ENCODE results near the gene SULT2B1.
"Not testable (repeated sequence)": the region's sequence is repeated elsewhere in the genome, so short reads cannot be mapped to it uniquely, and the experiment has no call there.

SULT2B1 gene

DNA sequence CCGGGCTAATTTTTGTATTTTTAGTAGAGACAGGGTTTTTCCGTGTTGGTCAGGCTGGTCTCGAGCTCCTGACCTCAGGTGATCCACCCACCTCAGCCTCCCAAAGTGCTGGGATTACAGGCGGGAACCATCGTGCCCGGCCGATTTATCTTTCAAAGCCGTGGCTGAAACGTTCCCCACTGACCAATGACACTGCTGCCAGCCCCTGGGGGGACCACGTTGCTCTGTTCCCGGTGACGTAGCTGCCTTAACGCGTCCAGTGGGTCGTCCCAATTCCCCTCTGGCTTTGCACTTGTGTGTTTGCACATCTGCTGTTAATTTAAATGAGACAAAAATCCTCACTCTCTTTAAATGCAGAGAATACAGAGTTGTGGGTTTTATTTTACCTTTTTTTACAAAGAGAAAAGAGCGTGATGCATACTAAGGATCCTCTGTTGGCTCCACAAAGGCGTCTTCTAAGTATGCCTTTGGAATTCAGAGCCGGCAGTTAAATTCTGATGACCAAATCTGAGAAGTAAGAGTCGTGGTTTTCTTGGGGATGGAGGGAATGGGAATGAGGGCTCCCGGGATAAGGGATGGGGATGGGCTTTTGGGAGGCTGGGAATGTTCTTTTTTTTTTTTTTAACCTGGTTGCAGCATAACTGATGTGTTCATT lies 21.8 kb upstream of the SULT2B1 start:
- no peak for DNase-seq

DNA sequence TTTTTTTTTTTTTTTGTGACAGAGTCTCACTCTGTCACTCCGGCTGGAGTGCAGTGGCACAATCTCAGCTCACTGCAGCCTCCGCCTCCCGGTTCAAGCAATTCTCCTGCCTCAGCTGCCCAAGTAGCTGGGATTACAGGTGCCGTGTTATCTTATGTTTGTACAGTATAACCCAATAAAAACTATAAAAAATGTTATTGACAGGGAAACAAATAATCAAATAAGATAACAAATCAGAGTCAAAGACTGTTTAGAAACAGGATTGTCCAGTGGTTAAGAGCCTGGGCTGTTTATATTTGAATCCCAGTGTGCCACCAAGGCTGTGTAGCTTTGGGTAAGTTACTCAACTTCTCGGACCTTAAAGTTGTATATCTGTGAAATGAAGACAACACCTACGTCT lies 21.2 kb upstream of the SULT2B1 start:
- DNase-seq, result no peak

DNA sequence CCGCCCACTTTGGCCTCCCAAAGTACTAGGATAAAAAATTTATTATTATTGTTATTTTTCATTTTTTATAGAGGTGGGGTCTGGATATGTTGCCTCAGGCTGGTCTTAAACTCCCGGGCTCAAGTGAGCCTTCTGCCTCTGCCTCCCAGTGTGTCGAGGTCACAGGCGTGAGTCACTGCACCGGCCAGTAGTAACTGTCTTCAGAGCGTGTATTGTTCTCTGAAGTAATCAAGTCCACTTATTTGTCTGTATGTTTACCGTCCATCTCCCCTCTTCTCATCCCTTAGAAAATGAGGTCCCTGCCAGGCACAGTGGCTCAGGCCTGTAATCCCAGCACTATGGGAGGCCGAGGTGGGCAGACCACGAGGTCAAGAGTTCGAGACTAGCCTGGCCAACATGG lies 18.2 kb upstream of the SULT2B1 start:
- DNase-seq, result no peak

DNA sequence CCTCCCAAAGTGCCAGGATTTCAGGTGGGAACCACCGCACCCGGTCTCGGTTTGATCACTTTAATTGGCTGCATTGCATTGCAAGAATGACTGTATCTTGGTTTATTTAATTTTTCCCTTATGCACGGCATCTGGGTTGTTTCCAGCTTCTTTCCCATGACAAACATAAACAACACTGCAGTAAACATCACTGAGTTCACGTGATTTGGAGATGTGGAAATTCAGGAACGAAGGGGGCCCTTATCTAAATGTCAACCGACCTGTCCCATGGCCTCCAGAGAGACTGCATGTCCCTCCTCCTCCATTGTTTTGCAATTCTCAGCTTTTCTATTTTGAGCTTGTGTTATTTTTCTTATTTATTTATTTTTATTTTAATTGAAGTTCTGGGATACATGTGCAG lies 14.4 kb upstream of the SULT2B1 start:
- no peak for DNase-seq

DNA sequence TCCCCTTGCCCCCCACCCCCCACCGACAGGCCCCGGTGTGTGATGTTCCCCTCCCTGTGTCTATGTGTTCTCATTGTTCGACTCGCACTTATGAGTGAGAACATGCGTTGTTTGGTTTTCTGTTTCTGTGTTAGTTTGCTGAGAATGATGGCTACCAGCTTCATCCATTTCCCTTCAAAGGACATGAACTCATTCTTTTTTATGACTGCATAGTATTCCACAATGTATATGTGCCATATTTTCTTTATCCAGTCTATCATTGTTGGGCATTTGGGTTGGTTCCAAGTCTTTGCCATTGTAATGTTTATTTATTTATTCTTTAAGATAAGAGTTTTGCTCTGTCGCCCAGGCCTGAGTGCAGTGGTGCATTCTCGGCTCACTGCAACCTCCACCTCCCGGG lies 13.9 kb upstream of the SULT2B1 start:
- DNase-seq, result not testable (repeated sequence)

DNA sequence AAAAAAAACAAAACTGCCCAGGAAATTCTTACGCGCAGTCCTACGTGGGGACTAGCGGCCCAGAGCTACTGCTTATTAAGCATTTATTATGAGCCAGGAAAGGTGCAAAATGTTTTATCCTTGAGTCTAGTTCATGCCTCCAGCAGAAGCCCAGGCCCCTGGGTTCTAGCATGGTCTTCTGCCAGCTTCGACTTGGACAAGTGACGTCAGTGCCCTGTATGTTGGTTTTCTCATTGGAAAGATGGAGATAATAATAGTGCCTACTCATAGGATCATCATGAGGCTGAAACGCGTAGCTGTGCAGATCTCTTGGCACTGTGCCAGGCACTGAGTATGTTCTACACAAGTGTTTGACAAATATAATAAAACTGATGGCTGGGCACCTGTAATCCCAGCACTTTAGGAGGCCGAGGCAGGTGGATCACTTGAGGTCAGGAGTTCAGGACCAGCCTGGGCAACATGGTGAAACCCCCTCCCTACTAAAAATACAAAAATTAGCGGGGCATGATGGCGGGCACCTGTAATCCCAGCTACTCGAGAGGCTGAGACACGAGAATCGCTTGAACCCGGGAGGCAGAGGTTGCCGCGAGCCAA lies 12.4 kb upstream of the SULT2B1 start:
- no peak for DNase-seq

DNA sequence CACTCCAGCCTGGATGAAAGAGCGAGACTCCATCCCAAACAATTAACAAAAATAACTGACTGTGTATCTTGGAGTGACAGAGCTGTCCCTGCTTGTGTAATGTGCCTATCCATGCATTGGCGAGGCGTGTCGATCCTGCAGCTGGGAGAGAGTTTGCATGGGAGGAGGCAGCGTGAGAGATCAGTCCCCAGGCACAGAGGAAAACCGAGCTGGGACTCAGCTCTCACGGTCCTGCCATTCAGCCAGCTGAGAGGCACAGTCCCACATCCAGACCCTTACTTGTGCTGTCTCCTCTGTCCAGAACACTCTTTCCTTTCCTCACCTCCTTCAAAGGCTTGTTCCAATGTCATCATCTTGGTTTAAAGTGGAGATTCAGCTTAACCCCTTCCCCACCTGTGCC lies 11.9 kb upstream of the SULT2B1 start:
- no peak for DNase-seq

DNA sequence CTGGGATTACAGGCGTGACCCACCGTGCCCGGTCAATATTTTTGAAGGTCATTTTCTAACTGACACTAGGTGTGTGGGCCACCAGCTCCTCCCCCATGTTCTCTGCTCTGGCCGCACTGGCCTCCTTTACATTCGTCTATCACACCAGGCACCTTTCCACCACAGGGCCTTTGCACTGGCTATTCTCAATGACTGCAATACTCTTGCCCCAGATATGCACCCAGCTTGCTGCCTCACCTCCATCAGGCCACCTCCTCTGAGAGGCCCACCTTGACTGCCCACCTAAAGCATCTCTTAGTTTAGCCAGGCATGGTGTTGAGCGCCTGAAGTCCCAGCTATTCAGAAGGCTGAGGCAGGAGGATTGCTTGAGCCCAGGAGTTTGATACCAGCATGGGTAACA lies 10.2 kb upstream of the SULT2B1 start:
- no peak for DNase-seq

DNA sequence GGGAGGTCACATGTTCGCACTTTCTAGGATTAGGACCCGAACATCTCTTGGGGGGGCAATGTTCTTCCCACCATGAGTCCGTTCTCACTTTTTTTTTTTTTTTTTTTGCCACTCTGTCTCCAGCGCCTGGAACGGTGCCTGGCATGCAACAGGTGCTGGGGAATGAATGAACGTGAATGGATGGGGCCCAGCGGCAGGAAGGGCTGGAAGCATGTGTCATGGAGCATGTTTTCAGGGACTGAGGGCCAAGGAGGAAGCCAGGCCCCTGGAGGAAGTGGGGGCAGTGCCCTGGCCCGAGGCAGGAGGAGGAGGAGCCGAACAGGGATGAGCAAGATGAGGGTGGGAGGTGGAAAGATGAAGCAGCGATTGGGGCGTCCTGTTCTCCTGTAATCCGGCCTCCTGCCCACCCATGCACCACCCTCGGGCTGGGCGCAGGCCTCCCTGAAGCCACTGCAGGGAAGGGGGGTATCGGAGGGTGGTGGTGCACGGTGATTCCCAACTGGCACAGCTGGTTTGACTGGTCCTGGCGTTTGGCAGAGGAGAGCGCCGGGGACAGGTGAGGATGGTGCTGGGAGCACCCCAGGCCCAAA lies 8.8 kb upstream of the SULT2B1 start:
- no peak for DNase-seq

DNA sequence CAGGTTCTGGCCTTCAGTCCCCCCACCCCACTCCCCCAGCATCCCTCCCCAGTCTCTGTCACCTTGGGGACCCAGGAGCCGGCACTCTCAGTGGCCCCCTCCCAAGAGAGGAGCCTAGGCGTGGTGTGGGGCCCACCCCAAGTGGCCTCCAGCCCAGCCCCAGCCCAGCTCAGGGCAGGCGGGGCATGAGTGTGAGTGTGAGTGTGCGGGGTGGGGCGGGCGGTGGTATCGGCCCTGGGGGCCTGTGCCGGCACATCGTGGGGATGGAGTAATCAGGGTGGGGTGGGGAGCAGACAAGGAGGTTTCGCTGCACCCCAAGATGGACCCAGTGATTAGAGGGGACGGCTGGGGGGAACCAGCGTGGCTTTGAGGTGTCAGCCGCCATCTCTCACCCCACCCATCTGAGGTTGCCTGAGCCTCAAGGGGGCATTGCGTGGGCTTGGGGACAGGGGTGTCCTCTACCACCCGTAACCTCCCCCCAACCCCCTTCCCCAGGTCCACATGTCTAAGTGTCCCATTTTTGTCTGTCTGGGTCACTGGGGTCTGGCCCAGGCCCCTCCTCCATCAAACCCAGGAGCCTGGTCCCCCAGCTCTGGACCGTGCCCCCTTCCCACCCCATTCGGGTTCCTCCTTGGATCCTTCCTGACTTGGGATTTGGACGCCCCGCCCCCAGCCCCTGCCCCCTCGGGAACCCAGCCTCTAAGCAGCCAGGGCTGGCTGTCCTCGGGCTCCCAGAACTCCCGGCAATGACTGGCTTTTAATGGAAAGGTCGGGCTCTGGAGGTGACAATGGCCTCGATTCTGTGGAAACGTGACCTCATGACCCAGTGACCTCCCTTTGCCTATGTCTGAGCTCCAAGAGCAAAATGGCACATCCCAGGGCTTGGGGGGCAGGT lies 6.9 kb upstream of the SULT2B1 start:
- DNase-seq, result no peak

DNA sequence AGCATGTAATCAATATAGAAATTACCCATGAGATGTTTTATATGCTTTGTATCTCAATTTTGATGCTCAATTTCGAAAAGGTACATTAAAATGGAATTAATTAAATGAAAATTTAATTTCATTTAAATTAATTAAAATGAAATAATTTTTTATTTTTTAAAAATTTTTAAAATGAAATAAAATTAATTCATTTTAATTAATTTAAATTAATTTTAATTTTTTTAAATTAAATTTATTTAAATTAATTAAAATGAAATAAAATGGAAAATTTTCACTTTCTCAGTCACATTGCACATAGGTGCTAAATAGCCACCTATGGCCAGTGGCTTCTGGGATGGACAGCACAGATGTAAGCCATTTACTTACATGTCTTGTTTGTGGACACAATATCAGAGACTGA lies 4.2 kb upstream of the SULT2B1 start:
- no peak for DNase-seq

DNA sequence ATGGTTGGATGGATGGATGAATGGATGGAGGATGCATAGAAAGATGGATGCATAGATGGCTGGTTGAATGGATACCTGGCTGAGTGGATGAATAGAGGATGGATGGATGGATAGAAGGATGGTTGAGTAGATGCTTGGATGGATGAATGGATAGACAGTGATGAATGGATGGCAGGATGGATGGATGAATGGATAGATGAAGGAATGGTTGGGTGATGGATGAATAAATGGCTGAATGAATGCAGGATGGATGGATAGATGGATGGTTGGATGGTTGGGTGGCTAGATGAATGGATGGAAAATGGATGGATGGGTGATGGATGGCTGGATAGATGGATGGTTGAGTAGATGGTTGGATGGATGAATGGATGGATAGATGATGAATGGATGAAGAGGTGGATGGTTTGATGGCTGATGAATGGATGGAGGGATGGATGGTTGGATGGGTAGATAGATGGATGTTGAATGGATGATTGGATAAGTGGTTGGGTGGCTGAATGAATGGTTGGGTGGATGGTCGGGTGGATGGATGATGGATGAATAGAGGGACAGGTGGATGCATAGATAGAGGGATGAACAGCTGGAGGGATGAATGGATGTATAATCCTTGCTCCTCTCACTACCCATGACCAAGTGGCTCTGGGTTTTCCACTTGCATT lies 3.6 kb upstream of the SULT2B1 start:
- DNase-seq, result no peak

DNA sequence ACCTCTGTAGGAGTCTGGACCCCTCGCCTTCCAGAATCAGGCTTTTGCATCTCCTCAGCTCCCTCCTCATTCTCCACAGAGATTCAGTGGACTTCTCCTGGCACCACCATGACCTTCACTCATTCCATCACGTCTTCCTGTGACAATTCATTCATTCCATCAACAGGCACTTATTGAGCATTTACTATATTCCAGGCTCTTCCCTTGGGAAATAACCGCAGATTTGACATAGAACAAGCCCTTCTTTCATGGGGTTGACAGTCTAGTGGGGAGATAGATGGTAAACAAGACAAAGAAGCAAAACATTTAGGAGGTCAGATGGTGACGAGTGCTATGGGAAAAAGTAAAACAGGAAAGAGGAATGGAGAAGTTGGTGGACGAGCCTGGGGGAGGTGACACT lies 2.6 kb upstream of the SULT2B1 start:
- DNase-seq, result no peak

DNA sequence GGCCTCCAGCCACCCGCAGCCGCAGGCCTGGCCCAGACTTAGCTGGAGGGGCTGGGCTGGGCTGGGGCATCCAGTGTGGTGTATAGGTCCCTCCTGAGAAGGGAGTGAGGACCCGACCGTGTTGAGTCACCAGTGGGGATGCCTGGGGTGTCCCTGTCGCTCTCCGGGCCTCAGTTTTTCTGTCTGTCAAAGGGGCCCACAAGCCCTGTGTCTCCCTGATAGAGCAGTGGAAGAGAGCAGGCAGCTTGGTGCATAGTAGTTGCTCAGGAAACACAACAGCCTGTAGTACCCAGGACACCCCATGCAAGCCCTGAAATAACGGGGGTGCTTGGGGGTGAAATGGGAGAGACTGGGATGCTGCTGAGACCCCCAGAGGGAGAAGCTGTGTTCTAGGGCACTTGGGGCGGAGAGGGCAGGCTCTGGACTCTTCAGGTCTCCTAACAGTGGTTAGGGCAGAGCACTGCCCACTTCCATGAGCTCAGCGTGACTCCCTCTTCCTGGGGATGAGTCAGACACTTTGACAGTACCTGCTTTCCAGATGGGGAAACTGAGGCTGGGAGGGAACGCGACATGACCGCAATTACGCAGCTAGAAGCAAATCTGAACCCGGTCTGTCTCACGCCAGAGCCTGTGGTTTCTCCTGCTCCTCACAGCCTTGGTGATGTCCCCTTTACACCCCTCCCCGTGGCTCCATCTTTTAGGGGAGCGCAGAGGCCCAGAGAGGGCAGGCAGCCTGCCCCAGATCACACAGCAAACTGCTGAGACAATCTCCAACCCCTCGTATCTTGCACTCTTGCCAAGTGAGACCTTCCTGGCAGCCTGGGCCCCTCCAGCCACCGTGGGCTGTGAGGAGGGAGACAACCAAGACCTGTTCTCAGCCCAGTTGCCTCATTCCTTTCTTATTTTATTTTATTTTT lies 692 bp downstream of the SULT2B1 start:
- no peak for DNase-seq

DNA sequence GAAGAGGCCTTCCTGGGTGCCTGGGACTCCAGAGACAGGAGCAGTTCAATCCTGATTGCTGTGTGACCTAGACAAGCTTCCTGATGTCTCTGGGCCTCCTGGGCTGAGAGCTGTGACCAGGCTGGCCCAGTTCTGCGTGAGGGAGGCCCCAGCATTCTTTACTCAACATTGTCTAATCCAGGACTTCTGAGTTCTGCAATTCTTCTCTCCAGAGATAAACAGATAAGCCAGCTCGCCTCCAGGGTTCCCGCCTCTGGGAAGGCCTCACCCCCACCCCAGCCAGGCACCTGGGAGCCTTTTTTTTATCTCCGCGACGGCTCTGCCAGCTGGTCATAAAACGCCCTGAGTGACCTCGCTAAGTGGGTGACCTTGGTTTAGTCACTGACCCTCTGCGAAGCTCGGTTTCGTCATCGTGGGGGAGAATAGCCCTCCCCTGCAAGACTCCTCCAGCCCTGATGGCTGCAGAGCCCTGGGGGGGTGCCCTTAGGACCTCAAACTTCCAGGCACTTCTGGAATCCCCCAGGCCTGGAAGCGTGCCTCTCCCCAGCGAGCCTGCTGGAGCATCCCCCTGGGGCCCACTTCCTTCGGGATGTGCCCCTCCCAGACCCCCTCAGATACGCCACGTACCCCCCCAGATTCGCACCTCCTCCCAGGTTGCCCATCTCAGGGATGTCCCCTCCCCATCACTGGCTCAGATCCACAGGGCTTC lies 1.9 kb downstream of the SULT2B1 start:
- no peak for DNase-seq

DNA sequence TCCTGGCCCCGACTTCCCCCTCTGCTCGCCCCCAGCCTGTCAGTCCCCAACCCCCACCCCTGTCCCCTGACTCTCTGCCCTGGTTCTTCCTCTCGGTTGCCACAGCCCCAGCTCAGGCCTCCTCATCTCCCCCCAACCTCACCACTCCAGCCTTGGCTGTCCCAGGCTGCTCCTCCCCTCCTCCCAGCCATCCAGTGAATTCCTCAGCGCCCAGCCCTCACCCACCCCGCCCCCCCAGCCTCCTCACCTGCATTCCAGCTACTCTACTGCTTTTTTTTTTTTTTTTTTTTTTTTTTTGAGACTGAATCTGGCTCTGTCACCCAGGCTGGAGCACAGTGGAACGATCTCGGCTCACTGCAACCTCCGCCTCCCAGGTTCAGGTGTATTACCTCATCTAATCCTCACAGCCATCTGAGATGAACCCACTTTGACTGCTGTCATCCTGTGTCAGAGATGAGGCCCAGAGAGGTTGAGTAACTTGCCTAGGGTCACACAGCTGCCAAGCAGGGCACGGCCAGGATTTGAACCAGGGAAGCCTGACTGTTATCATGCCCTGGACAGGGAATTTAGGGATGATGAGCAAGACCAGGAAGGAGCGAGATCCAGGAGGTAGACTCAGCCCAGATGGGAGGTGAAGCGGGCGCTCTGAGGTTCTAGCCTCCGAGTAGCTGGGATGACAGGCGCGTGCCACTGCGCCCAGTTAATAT lies 2.6 kb downstream of the SULT2B1 start:
- DNase-seq, result no peak

DNA sequence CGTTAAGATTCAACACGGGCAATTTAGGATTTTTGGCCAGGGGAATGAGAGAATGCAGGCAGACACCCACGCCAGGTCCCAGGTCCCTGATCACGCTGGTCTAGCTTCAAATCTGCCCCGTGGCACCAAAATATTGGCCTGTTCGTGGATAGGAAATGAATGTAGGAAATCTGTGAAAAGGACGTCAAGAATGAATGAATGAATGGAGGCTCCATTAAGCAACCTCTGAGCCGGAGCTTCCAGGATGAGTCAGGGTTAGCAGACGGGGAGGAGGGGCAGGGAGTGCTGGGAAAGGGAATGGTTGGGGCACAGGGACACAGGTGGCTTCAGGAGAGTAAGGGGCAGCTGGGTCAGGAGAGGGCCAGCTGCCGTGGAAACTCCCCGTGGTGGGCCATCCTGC lies 4.2 kb downstream of the SULT2B1 start:
- no peak for DNase-seq

DNA sequence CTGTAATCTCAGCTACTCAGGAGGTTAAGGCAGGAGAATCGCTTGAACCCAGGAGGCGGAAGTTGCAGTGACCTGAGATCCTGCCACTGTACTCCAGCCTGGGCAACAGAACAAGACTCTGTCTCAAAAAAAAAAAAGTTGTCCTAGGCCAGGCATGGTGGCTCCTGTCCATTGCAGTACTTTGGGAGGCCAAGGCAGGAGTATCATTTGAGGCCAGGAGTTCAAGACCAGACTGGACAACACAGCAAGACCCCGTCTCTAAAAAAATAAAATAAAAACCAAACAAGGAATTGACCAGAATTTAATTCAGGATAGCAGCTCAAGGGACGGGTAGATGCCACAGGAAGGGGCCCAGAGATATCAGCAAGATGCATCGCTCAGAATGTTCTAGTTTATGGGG lies 4.9 kb downstream of the SULT2B1 start:
- no peak for DNase-seq

DNA sequence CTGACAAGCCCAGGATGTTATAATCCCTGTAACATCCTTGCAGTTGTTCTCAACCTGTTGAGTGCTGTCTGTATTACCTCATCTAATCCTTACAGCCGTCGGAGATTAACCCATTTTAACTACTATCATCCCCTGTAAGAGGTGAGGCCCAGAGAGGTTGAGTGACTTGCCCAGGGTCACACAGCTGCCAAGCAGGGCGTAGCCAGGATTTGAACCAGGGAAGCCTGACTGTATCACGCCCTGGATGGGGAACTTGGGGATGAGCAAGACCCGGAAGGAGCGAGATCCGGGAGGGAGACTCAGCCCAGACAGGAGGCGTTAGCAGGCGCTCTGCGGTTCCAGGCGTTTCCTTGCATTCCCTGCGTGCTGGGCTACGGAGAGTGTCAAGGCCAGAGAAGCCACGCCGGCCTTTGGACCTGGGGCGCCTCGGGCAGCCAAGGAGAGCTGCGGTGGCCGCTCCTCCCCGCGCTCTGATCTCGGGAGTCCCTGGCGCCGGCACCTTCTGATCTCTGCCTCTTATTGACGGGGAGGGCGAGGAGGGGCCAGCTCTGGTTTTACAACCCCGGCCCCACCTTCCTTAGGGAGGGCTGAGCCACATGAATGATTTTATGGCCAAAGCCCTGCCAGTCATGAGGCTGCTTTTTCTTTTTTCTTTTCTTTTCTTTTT lies 6.2 kb downstream of the SULT2B1 start:
- DNase-seq, result no peak

DNA sequence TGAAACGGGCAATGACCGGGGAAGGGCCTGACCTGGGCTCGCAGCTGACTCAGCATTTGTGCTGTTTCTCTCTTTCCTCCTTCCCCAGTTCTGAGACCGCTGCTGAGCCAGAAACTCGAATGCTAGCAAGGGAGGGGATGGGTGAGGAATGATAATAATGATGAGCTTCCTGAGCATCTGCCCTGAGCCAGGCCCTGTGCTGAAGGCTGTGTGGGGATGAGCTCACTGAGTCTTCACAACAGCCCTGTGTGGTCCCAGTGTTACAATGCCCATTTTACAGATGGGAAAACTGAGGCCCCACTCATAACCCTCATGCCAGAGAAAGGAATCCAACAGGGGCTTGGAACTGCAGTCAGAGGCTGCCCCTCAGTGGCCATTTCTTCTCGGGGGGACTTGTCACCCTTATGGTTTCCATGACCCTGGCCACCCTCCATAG lies 8.1 kb downstream of the SULT2B1 start:
- DNase-seq, result no peak

Data from activated CD4-positive, alpha-beta T cell treated with anti-CD3 and anti-CD28 coated beads, Interleukin-2, amount 50 U/mL, for 16 hours (primary cell).